ENCODE results near the gene FGGY.

FGGY gene

DNA sequence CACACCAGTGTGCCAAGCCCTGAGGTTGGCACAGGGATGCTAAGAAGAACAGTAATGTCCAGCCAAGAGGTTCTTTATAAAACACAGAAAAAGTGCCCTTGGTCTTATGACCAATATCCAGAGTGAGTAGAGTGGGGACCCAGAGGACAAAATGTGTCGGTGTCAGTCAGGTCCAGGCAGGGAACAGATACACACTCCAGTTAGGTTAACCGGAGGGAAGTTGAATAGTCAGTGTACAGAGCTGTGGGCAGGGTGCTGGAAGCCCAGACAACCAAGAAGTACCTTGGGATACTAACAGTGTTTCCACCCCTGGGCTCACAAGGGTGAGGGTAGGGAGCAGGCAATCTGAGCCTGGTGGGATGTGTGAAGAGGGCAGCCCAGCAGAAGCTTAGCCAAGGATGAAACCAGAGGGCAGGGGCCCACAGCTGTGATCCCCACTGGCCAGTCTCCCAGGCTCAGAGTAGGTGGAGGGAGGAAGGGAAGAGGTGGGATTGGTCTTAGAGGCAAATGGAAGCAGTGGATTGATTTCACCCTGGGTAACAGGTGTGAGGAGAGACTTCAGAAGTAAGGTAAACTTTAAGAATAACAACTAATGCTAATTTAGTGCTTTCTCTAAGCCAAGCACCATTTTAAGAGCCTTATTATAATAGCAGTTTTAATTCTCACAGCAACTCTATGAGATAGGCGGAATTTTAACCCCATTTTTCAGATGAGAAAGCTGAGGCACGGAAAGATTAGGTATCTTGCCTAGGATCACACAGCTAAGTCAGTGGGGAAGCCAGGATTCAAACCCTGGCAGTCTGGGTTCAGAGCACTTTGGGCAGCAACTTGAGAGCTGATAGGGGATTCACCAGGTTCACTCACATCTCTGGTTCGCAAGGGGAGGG, 374.4 kb downstream of the FGGY start:
- DNase-seq (ENCODE audit: low read depth in 1 of 2, low spot score in 1 of 2): no peak

DNA sequence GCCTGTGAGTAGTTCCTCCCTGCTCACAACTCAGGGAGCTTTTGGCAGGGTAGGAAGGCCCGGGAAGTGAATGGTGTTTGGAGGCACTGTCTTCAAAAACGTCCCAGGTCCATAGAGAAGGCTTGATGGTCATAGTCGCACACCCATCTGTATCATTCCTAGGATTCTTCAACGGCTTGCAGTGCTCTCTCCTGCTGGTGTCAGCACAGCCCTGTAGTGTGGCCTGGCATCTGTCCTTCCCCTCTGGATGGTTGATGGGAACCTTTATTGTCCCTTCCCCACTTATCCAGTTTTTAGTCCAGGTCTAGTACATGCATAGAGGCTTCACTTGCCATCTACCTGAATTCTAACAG, 375.0 kb downstream of the FGGY start:
- no peak for DNase-seq (ENCODE audit: low read depth in 1 of 2, low spot score in 1 of 2)

DNA sequence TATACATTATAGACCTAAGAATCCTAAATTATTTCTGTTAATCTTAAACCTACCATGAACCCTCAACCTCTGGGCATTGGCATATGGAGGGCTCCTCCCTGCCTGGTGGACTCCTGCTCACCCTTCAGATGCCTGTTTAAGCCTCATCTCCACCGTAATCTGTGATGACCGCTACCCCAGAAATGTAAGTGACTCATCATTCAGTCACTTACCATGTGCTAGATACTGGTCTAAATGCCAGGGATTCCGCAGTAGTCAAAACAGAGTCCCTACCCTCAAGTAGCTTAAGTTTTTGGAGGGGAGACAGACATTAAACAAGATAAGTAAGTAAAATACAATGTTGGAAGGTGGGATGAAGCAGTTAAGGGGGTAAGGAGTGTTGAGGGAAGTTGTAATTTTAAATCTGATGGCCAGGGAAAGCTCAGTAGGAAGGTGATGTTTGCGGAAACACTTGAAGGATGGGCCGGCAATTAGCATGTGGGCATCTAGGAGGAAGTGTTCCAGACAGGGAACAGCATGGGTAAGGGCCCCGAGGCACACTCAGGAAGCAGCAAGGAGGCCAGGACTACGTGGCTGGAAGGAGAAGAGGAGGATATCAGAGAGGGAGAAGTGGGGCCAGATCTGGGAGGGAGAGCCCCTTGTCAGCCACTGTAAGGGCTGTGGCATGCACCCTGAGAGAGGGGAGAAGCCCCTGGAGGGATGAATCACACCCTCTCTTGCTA, 376.1 kb downstream of the FGGY start:
- no peak for DNase-seq (ENCODE audit: low read depth in 1 of 2, low spot score in 1 of 2)

DNA sequence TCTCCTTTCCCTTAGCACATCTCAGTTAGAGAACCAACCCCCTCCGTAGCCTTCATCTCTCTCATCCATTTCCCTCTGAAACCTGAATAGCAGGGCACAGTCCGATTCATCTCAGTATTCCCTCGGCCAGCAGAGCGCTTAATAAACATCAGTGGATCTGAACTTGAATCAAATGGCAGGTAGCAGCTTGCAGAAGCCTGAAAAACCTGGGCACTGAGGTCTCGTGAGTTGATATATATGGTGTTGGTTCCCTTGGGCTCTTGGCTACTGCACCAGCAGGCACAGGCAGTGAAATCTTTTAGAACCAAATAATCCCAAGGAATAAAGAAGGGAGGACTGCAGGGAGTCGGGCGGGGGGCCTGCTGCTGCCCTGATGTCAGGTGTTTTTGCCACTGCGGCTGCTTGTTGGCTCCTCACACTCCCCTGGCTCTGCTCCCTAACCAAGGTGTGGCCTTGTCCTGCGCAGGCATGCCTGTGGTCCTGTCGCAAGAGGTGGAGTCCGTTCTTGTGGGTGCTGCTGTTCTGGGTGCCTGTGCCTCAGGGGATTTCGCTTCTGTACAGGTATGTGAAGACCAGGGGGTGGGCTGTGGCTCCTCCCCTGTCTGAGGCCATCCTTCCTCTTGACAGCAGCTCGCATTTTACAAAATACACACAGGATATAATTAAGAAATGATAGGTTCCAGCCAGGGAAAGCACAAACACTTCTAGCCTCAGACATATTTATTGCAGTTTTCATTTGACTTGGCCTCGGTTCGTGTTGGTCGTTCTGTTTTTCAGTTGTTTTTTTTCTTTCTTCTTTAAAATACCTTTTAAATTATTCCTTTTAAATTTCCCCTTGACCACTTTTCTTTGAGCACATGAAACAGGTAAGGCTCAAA, 376.9 kb downstream of the FGGY start:
- DNase-seq (ENCODE audit: low read depth in 1 of 2, low spot score in 1 of 2): no peak

DNA sequence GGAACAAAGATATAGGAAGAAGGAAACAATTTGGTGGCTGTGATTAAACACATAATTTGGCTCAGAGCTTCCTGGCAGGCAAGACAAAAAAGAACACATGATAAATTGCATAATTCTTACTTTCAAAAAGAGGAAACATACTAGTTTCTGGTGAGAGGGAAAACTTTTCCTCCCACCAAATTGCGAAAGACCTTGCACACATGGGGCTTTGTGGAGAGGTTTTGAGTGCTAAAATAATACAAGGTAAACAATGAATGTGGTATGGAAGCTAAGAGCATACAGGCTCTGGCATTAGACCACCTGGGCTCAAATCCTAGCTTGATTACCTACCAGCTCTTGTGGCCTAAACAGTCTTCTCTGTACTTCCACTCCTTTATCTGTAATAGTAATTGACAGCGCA, 377.7 kb downstream of the FGGY start:
- DNase-seq (ENCODE audit: low read depth in 1 of 2, low spot score in 1 of 2): no peak

DNA sequence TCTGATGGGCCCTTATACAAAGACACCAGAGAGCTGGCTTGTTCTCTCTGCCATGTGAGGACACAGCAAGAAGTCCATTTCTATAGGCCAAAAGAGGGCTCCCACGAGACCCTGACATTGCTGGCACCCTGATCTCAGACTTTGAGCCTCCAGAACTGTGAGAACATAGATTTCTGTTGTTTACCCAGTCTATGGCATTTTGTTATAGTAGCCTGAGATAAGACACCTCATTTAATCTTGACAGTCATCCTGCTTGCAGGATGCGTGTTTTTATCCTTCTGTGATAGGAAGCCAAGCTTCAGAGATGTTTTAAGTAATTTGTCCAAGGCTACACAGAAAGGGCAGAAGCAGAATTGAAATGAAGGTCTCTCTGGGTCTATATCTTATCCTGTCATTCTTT, 379.0 kb downstream of the FGGY start:
- no peak for DNase-seq (ENCODE audit: low read depth in 1 of 2, low spot score in 1 of 2)

DNA sequence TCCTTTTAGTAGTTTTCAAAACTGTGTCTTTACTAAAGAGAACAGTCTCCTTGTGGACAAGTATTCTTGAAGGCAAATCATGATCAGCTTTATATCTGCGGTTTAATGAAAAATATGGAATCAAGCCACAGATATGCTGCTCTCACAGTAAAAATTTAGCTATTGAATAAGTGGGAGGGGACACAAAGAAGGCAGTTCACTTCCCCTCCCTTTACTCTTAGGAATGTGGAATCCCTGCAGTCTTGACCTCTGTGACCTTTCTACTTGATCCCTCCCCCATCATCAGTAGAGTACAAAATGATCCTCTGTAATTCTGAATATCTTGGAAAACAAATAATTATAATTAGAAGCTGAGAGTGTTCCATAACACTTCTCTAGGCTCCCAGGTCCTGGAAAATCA, 381.1 kb downstream of the FGGY start:
- no peak for DNase-seq (ENCODE audit: low read depth in 1 of 2, low spot score in 1 of 2)

DNA sequence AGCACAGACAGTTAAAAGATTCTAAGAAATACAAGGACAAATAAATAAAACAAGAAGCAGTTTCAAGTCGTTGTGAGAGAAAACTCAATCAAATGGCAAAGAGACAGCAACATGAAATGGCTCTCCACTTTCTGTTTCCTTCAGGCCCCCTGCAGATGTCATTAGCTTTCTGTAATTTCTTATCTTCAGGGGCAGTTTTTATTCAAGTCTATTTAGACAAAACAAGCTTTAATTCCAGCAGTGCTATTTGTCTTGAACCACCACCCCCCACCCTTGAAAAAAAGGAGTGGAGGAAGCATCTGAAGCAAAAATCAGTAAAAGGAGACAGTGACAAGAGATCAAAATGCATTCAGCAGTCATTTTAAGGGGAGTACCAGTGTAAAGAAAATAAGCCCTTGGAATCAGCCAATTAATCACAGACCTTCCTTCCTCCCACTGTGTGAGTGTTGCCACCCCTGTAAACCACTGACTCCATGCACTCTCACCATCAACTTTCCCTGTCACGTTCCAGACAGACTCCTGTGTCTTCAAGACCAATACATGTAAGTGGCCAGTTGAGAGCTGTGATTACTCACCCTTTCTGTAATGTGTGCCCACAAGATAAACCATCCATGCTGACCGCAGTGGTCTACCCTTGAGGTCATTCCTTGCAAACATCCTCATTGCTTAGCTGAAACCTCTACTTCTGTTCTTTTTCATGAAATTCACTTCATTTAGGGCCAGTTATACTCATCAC, 381.8 kb downstream of the FGGY start:
- no peak for DNase-seq (ENCODE audit: low read depth in 1 of 2, low spot score in 1 of 2)

DNA sequence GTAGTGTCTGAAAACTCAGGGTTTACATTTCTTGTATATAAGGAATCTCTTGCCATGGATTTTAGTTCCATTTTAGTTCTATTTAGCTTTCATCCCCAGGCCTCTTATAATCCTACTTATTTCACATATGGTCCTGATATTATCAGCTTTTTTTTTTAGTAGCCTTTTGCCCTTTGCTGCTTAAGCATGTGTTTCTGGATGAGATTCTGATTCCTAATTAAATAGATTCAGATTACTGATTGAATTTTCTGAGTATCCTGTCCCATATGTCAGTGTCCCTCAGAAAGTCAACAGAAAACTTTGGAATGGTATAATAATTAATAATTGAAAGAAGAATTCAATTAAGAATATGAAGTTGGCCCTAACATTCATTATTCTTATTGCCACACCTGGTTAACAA, 383.1 kb downstream of the FGGY start:
- no peak for DNase-seq (ENCODE audit: low read depth in 1 of 2, low spot score in 1 of 2)

DNA sequence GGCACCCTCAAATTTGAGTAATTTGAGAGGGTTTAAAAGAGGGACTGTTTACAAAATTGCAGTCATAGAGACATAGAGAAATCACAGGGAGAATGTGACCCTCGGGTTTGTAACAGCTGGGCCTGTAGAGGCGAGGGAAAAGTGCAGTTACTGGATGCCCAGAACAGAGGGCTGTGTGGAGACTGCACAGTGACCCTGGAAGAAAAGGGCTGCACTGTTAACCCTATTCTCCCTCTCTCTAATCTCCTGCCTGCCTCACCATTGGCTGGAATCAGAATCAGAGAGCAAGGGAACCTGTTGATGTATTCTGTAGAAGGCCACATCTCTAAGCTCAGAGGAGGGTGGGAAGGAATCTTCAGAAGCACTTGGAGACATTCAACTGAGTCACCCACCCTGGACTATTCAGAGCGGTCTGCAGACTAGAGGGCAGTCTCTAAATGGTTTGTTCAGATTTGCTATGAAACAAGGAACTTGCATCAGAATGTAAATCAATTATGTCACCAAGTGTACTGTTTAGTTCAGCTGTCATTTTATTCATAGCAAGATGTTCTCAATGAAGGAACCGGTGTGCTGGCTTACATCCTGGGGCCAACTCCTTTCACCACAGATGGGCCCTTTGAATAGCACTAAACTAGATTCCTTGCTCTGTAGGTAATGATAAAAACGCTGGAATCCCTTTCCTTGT, 385.6 kb downstream of the FGGY start:
- no peak for DNase-seq (ENCODE audit: low read depth in 1 of 2, low spot score in 1 of 2)

DNA sequence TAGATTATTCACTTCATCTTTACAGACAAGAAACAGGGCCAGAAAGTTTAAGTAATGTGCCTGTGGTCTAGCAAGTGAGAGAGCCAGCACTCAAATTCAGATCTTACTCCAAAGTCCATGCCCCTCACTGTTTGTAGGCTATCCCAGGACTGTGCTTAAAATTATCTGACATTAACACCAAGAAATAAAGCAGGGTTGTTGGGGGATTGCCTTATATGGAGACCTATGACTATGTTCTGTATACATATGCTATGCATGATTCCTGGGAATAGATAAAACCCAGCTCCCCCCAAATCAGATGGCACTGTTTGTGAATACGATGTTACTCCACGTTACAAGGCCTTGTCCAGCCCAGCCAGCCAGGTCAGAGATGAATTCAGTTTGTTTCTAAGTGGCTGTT, 386.3 kb downstream of the FGGY start:
- DNase-seq (ENCODE audit: low read depth in 1 of 2, low spot score in 1 of 2): no peak

DNA sequence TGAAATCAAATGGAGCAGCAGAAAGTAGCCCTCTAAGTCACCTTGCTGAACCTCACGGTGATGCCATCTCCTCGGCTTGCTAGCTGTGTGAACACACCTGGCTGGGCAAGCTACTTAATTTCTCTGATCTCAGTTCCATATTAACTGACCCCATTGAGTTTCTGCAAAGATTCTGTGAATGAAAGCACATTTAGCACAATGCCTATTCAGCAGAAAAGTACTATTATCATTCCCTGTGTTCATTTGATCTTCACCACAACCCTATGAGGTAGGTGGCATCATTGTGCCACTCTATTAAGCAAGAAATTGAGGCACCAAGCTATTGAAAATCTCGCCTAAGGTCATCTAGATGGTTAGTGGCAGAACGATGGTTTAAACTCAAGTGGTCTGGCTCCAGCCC, 387.8 kb downstream of the FGGY start:
- DNase-seq (ENCODE audit: low read depth in 1 of 2, low spot score in 1 of 2): no peak

DNA sequence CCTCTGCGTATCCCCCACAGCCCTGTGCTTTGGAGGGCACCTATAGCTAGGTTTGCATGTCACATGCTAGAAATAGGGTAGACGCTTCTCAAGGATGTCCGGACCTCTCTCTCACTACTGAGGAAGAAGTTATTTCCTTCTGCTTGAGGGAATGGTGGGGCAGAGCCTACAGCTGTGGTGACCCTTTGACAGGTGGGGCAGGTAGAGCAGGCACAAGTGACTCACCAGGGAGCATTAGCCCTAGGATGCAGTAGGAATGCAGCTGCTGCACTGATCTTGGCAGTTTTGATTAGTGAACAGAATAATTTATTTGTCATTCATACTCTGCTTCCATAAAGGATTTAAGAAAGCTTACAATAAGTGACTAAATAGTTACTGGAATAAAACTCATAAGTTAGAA, 388.2 kb downstream of the FGGY start:
- no peak for DNase-seq (ENCODE audit: low read depth in 1 of 2, low spot score in 1 of 2)

DNA sequence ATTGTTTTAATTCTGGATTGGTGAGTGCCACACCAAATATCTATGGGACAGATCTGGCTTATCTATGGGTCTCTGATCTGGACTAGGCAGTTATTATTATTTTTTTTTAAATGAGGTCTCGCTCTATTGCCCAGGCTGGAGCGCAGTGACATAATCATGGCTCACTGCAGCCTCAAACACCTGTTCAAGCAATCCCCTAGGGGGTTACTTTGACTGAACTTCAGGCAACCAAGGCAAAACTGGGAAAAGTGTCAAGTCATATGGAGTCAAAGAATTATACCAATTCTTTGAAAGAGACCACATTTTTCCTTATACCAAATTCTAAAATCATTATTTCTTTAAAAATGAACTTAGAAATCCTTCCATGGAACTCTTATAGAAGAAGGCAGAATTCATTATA, 388.8 kb downstream of the FGGY start:
- no peak for DNase-seq (ENCODE audit: low read depth in 1 of 2, low spot score in 1 of 2)

DNA sequence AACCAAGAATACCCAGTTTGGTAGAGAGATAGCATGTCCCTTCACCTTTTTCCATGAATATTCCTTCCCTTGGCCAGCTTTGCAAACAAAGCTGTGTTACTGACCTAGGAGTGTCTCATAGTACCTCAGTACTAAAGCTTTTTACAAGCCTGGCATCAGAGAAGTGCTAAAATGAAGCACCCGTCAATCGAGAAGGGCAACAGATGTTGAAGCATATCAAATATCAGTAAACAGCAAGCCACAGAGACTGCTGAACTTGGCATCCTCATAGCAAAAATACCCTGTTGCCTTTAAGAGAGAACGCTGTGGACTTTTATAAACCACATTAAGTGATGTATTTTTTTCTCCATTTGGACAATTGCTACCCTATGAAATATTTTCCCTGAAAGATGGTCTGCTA, 389.3 kb downstream of the FGGY start:
- DNase-seq (ENCODE audit: low read depth in 1 of 2, low spot score in 1 of 2): no peak

DNA sequence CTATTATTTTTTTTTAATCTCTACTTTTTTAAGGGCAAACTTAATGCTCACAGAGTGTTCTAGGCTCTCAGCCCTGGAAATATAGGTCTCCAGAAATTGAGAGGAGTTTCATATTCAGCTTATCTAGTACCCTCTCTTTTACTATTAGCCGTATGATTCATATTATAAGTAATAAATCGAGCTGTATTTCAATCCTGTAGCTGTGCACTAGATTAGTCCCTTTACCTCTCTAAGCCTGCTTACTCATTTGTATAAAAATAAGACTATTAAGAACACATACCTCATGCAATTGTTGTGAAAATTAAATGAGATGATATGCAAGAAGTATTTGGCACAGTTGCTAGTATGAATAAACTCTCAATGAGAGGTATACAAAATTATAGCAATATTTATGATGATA, 389.7 kb downstream of the FGGY start:
- DNase-seq (ENCODE audit: low read depth in 1 of 2, low spot score in 1 of 2): no peak

DNA sequence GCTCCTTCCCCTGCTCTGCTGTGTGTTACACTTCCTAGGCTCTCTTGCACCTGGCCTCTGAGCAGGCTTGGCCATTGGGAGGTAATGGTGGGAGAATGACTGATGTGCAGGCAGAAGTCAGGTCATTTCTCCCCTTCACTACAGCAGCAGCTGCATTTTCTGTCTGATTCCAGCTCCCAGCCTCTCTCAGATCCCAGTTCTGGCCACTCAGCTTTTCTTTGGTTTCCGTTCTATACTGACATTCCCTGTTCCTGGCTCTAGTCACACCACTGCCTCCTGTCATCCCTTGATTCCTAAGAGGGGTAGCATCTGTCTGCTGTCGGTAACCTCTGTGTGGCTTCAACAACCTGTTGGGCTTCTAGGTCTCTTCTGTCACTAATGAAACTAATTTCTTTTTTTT, 390.2 kb downstream of the FGGY start:
- no peak for DNase-seq (ENCODE audit: low read depth in 1 of 2, low spot score in 1 of 2)

DNA sequence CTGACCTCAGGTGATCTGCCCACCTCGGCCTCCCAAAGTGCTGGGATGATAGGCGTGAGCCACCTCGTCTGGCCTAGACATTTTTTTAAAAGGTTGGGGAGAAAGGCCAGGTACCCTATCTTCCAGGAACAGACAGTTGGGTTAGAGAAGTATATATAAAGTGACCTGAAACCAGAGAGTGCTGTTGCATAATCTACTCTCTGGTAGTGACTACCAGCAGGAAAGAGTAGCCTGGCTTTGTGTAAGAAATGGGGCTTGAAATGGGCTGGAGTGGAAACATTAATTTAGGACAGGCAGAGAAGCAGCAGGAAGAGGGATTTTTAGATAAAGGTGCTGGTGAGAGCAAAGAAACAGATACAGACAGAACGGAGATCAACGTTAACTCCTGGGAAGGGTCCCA, 392.1 kb downstream of the FGGY start:
- DNase-seq (ENCODE audit: low read depth in 1 of 2, low spot score in 1 of 2): no peak

DNA sequence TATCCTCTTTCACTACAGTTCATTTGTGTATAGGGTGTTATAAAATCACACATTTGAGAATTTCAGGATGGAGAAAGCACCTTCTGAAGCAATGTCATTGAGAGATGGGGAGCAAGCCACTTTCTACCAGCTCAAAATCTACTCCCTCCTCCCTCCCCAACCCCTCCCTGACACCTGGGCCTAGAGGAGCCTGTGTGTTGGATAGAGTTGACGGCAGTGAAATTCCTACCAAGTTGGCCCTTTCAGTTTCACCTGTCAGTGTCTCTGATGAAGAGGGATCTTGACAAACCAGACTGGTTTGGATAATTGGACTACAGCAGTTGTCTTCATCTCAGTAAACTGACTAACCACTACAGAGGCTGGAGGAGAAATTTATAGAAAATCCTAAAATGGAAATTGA, 392.8 kb downstream of the FGGY start:
- DNase-seq (ENCODE audit: low read depth in 1 of 2, low spot score in 1 of 2): no peak

DNA sequence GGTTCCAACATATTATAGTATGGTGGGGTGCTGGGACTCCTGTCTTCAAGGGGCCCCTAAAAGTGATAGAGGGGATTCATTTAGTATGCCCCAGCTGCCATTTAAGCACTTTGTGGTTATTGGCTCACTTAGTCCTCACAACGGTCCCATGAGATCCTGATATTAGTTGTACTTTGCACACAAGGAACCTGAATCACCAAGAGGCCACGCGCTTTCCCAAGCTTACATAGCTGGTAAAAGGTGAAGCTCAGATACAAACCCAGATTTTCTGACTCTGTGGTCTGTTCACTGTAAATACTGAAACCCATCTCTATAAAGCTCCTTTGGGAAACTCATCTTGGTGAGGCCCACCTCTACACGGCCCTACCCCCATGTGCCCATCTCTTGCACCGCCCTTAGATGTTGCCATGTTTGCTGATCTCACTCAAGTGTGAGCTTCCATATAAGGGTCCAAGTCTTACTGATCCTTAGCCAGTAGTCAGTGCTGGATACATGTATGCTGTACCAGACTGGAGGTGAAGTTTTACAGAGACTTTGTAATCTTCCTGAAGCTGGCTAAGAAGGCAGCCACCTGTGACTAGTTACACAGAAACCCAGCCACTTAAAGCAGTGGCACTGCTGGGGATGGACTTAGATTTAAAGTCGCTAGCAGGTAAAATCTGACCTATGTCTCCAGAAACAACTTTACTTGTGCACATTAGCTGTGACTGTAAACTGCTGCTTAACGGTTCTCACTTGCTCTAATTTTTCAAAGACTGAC, 393.5 kb downstream of the FGGY start:
- no peak for DNase-seq (ENCODE audit: low read depth in 1 of 2, low spot score in 1 of 2)

Data from stimulated activated CD4-positive, alpha-beta T cell treated with anti-CD3 and anti-CD28 coated beads, Interleukin-15, amount 100 ng/mL, for 1 hour (primary cell).